Neuronal stem cell (in vitro differentiated cells): ENCODE measurements around the gene PGPEP1.

ENCODE experiments used
- DNase-seq: peaks from one replicate; pipeline ENCODE4 v3.0.0-alpha.2; 2013; ENCODE audit warnings: low spot score
- H2AFZ ChIP-seq: one replicate; pipeline ENCODE4 v1.6.1; 2013; ENCODE audit warnings: mild to moderate bottlenecking, low read length, inconsistent platforms
- H2AK5ac ChIP-seq: 2 replicates; pipeline ENCODE4 v1.6.1; 2013; ENCODE audit warnings: low read depth, mild to moderate bottlenecking, inconsistent platforms, low read length, moderate library complexity, mixed read lengths
- H2BK120ac ChIP-seq: 2 replicates; pipeline ENCODE4 v1.6.1; 2013; ENCODE audit warnings: low read depth, mild to moderate bottlenecking, inconsistent platforms, low read length, moderate library complexity, mixed read lengths
- H2BK12ac ChIP-seq: one replicate; pipeline ENCODE4 v1.6.1; 2013; ENCODE audit warnings: low read length, inconsistent platforms
- H2BK15ac ChIP-seq: 2 replicates; pipeline ENCODE4 v1.6.1; 2013; ENCODE audit warnings: mild to moderate bottlenecking, low read length, inconsistent platforms, mixed read lengths
- H2BK5ac ChIP-seq: one replicate; pipeline ENCODE4 v1.6.1; 2013; ENCODE audit warnings: inconsistent platforms, mild to moderate bottlenecking, low read length, moderate library complexity
- H3K14ac ChIP-seq: one replicate; pipeline ENCODE4 v1.6.1; 2013; ENCODE audit warnings: low read length, inconsistent platforms
- H3K18ac ChIP-seq: 2 replicates; pipeline ENCODE4 v1.6.1; 2013; ENCODE audit warnings: low read length, inconsistent platforms
- H3K23ac ChIP-seq: 2 replicates; pipeline ENCODE4 v1.6.1; 2013; ENCODE audit warnings: low read depth, mild to moderate bottlenecking, mixed read lengths, low read length, inconsistent platforms; ENCODE audit not compliant: poor library complexity
- H3K27ac ChIP-seq: replicated peaks from 3 replicates; pipeline ENCODE4 v1.5.1; 2013; ENCODE audit warnings: low read length, inconsistent platforms
- H3K27me3 ChIP-seq, 3 experiments: 2 replicates each; pipeline ENCODE4 v1.6.1; 2013; ENCODE audit warnings: low read length in 3 of 3, mild to moderate bottlenecking in 2 of 3, inconsistent platforms in 1 of 3, low read depth in 1 of 3, mixed read lengths in 1 of 3, moderate library complexity in 1 of 3; ENCODE audit not compliant: control insufficient read depth in 3 of 3, insufficient read depth in 3 of 3
- H3K36me3 ChIP-seq, 2 donors: replicated peaks in 1 of 2; 2 replicates each; pipeline ENCODE4 v1.6.1; 2013; ENCODE audit warnings: low read length in 2 of 2; ENCODE audit not compliant: control insufficient read depth in 2 of 2, insufficient read depth in 2 of 2
- H3K4ac ChIP-seq: 2 replicates; pipeline ENCODE4 v1.6.1; 2013; ENCODE audit warnings: inconsistent platforms, mild to moderate bottlenecking, low read length, moderate library complexity
- H3K4me1 ChIP-seq, 2 donors: 1 replicate in 1 of 2; 2 replicates in 1 of 2; pipeline ENCODE4 v1.6.1; 2013; ENCODE audit warnings: low read length in 2 of 2, low read depth in 1 of 2; ENCODE audit not compliant: control insufficient read depth in 2 of 2, insufficient read depth in 1 of 2
- H3K4me2 ChIP-seq: one replicate; pipeline ENCODE4 v1.6.1; 2013; ENCODE audit warnings: mild to moderate bottlenecking, low read length, inconsistent platforms; ENCODE audit not compliant: insufficient read depth, poor library complexity, severe bottlenecking
- H3K4me3 ChIP-seq, 2 donors: 2 replicates each; pipeline ENCODE4 v1.5.1; 2013; ENCODE audit warnings: low read length in 2 of 2, mild to moderate bottlenecking in 2 of 2, inconsistent platforms in 1 of 2, moderate library complexity in 1 of 2
- H3K79me1 ChIP-seq: one replicate; pipeline ENCODE4 v1.6.1; 2013; ENCODE audit warnings: low read depth, mild to moderate bottlenecking, inconsistent platforms, low read length, moderate library complexity
- H3K9ac ChIP-seq: one replicate; pipeline ENCODE4 v1.6.1; 2013; ENCODE audit warnings: mild to moderate bottlenecking, low read depth, low read length, inconsistent platforms; ENCODE audit not compliant: poor library complexity
- H3K9me3 ChIP-seq, 2 donors: replicated peaks in 1 of 2; 2 replicates each; pipeline versions ENCODE3 to v1.6.1; 2013; ENCODE audit warnings: low read length in 2 of 2, mild to moderate bottlenecking in 2 of 2, inconsistent platforms in 1 of 2, low read depth in 1 of 2, mixed read lengths in 1 of 2, moderate library complexity in 1 of 2; ENCODE audit not compliant: control insufficient read depth in 2 of 2, insufficient read depth in 1 of 2
- H4K8ac ChIP-seq: one replicate; pipeline ENCODE4 v1.6.1; 2013; ENCODE audit warnings: low read depth, mild to moderate bottlenecking, inconsistent platforms, low read length, moderate library complexity
- H4K91ac ChIP-seq: one replicate; pipeline ENCODE4 v1.6.1; 2013; ENCODE audit warnings: low read length, low read depth, mild to moderate bottlenecking, inconsistent platforms; ENCODE audit not compliant: poor library complexity
- WGBS, 2 donors: extraction: QIAGEN DNeasy Blood & Tissue Kit; methylation state at CpG; one replicate each; pipeline ENCODE4 v1.1.7; 2013; ENCODE audit warnings: missing lambda C conversion rate in 2 of 2, mixed read lengths in 1 of 2; ENCODE audit not compliant: insufficient read length in 2 of 2, insufficient replicate concordance in 1 of 2; ENCODE audit errors: extremely low coverage in 2 of 2; 5-methylcytosine and 5-hydroxymethylcytosine counted together

PGPEP1 gene

GRCh38 chr19:18294467-18294864 is 45.9 kb upstream of the PGPEP1 start:
- Histone ChIP-seq H4K8ac (no peak overlapping the region), H3K79me1 (no peaks in the 10 kb centered on the region), H2BK5ac (peak overlapping the region; percentile 71), H3K9ac (peak overlapping the region; percentile 44), H3K18ac (peak overlapping the region; percentile 95), H3K23ac (peak overlapping the region; percentile 73), H3K36me3 (no peaks in the 10 kb centered on the region), H3K27ac (no peak overlapping the region), H3K4me3 (no peak overlapping the region), H3K9me3 (no peaks in the 10 kb centered on the region), H2BK15ac (peak overlapping the region; percentile 99), H3K4ac (no peak overlapping the region), H2AFZ (no peak overlapping the region), H3K27me3 (peaks cover 0 to 2% (median 0%) of the 10 kb centered on the region in 3 experiments), H3K4me1 (peaks cover 22 to 25% of the 10 kb centered on the region in 2 donors), H2AK5ac (peak overlapping the region; percentile 99), H4K91ac (no peak overlapping the region), H3K4me2 (no peak overlapping the region), H2BK12ac (peak overlapping the region; percentile 73), H3K14ac (peak overlapping the region; percentile 89), H2BK120ac (no peak overlapping the region)
- DNase-seq = no peak
- no CpG with 5 or more reads among the region's 9 CpGs for WGBS, 2 donors

- Histone ChIP-seq H3K36me3 (no peaks in the 10 kb centered on the region), H2BK120ac (no peak overlapping the region), H3K27ac (no peak overlapping the region), H3K27me3 (peaks cover 0 to 2% (median 0%) of the 10 kb centered on the region in 3 experiments), H3K14ac (no peak overlapping the region), H4K91ac (no peak overlapping the region), H3K18ac (peak overlapping the region; percentile 95), H3K4ac (no peak overlapping the region), H3K9ac (peak overlapping the region; percentile 30), H2AFZ (no peak overlapping the region), H2BK5ac (peak overlapping the region; percentile 71), H3K4me1 (peaks cover 22 to 25% of the 10 kb centered on the region in 2 donors), H3K4me3 (peak overlapping the region in 1 of 2 donors; percentile 16), H3K9me3 (no peaks in the 10 kb centered on the region), H2AK5ac (peak overlapping the region; percentile 97), H3K23ac (peak overlapping the region; percentile 65), H2BK15ac (peak overlapping the region; percentile 99), H2BK12ac (no peak overlapping the region), H3K79me1 (no peaks in the 10 kb centered on the region), H3K4me2 (no peak overlapping the region), H4K8ac (peak overlapping the region; percentile 29)
- 100% methylated on average over 2 of the region's 4 CpGs; no CpG with 5 or more reads in 1 of the 2 donors for WGBS, 2 donors
- DNase-seq = no peak
Measured at GRCh38 chr19:18295034-18295451, 45.4 kb upstream of the PGPEP1 start.

- no peak overlapping the region for H3K9ac ChIP-seq
- no peak overlapping the region for H3K4me3 ChIP-seq
- H3K27me3 ChIP-seq = peaks cover 0 to 2% (median 0%) of the 10 kb centered on the region in 3 experiments
- no peak overlapping the region for H2BK120ac ChIP-seq
- H3K36me3 ChIP-seq = no peaks in the 10 kb centered on the region
- no peak overlapping the region for H3K23ac ChIP-seq
- peaks cover 18 to 22% of the 10 kb centered on the region in 2 donors for H3K4me1 ChIP-seq
- H3K14ac ChIP-seq = no peak overlapping the region
- no peak overlapping the region for H2BK5ac ChIP-seq
- H3K4ac ChIP-seq = no peak overlapping the region
- no peaks in the 10 kb centered on the region for H3K79me1 ChIP-seq
- H3K9me3 ChIP-seq = no peaks in the 10 kb centered on the region
- H3K4me2 ChIP-seq = no peak overlapping the region
- peak overlapping the region; percentile 83 for H2AK5ac ChIP-seq
- H2BK15ac ChIP-seq = no peak overlapping the region
- H2BK12ac ChIP-seq = no peak overlapping the region
- no peak overlapping the region for H4K8ac ChIP-seq
- peak overlapping the region; percentile 65 for H3K18ac ChIP-seq
- no peak overlapping the region for H3K27ac ChIP-seq
- no peak overlapping the region for H2AFZ ChIP-seq
- DNase-seq = no peak
- H4K91ac ChIP-seq = no peak overlapping the region
- no CpG with 5 or more reads among the region's 4 CpGs for WGBS, 2 donors
Measured at GRCh38 chr19:18297308-18297707, 43.1 kb upstream of the PGPEP1 start.

- Histone ChIP-seq H3K4me1 (peaks cover 13 to 14% of the 10 kb centered on the region in 2 donors), H3K18ac (no peak overlapping the region), H4K8ac (no peak overlapping the region), H3K9me3 (no peaks in the 10 kb centered on the region), H3K79me1 (peaks cover 2% of the 10 kb centered on the region), H2BK120ac (no peak overlapping the region), H3K27ac (no peak overlapping the region), H2AFZ (no peak overlapping the region), H3K23ac (no peak overlapping the region), H3K36me3 (no peaks in the 10 kb centered on the region), H3K9ac (no peak overlapping the region), H3K14ac (no peak overlapping the region), H3K27me3 (peaks cover 0 to 2% (median 0%) of the 10 kb centered on the region in 3 experiments), H2BK12ac (no peak overlapping the region), H4K91ac (no peak overlapping the region), H2BK15ac (no peak overlapping the region), H2AK5ac (no peak overlapping the region), H3K4me2 (no peak overlapping the region), H3K4ac (no peak overlapping the region), H3K4me3 (no peak overlapping the region), H2BK5ac (no peak overlapping the region)
- WGBS, 2 donors = no CpG with 5 or more reads among the region's 6 CpGs
- no peak for DNase-seq
Measured at GRCh38 chr19:18298601-18299000, 41.8 kb upstream of the PGPEP1 start.
